Liver (tissue), 3 donors: ENCODE data around the gene GNG12.

ENCODE experiments used
- FOXA2 ChIP-seq: IDR thresholded peaks from 2 replicates; pipeline ENCODE4 v1.6.1; 2016; ENCODE audit warnings: antibody characterized with exemption
- HNF4A ChIP-seq, 2 donors: conservative IDR thresholded peaks; 2 replicates each; pipeline ENCODE4 v1.6.1; 2016; ENCODE audit warnings: antibody characterized with exemption in 2 of 2, mild to moderate bottlenecking in 2 of 2
- HNF4G ChIP-seq: IDR thresholded peaks from 2 replicates; pipeline ENCODE4 v1.6.1; 2016; ENCODE audit warnings: antibody characterized with exemption
- JUND ChIP-seq, 2 donors: IDR thresholded peaks; 2 replicates each; pipeline ENCODE4 v1.6.1; 2016; ENCODE audit warnings: antibody characterized with exemption in 2 of 2
- MAX ChIP-seq: IDR thresholded peaks from 2 replicates; pipeline ENCODE4 v1.6.1; 2016; ENCODE audit warnings: antibody characterized with exemption
- RXRA ChIP-seq, 2 donors: IDR thresholded peaks; 2 replicates each; pipeline ENCODE4 v1.6.1; 2017 to 2018; ENCODE audit warnings: antibody characterized with exemption in 2 of 2, mild to moderate bottlenecking in 1 of 2
- SP1 ChIP-seq: IDR thresholded peaks from 2 replicates; pipeline ENCODE4 v1.6.1; 2018; ENCODE audit warnings: antibody characterized with exemption, mild to moderate bottlenecking
- TAF1 ChIP-seq: conservative IDR thresholded peaks from 2 replicates; pipeline ENCODE4 v1.6.1; 2016; ENCODE audit warnings: antibody characterized with exemption, mild to moderate bottlenecking
- YY1 ChIP-seq: IDR thresholded peaks from 2 replicates; pipeline ENCODE4 v1.6.1; 2016; ENCODE audit warnings: antibody characterized with exemption, mild to moderate bottlenecking
- TF ChIP-seq, protein P1 (sequence below): fragments of 150-350 bp; IDR thresholded peaks from 2 replicates; pipeline ENCODE4 v1.5.1; 2017; ENCODE audit warnings: improper control_type of control experiment, low read depth, low read length; ENCODE audit not compliant: missing input control
- donor health status: healthy.
- donor health status: healthy.

DNA sequence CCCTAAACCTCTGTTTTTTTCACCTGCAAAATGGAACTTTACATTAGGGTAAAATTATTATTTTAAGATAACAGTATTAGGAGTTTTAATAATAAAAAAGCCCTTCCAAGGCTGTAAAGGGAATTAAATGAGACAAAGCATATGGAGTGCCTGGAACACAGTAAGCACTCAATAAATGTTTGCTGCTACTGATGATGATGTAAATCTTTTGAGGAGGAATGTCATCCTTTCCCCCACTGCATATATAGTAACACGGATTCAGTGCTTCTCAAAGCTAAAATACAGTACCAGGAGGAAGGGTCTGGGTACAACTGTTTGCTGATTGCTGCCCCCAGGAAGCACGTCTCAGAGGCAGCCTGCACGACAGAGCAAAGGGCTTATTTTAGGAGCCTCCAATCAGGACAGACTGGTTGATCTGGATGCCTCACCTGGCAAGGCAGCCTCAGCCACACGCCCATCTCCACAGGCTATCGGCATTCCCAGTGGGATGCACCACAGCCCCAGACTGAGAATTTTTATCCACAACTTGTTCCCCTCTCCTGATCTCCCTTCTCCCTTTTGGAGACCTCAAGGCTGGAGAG, 83.9 kb downstream of the GNG12 start:
- TF ChIP-seq YY1: no peak
- TF ChIP-seq, protein P1, sequence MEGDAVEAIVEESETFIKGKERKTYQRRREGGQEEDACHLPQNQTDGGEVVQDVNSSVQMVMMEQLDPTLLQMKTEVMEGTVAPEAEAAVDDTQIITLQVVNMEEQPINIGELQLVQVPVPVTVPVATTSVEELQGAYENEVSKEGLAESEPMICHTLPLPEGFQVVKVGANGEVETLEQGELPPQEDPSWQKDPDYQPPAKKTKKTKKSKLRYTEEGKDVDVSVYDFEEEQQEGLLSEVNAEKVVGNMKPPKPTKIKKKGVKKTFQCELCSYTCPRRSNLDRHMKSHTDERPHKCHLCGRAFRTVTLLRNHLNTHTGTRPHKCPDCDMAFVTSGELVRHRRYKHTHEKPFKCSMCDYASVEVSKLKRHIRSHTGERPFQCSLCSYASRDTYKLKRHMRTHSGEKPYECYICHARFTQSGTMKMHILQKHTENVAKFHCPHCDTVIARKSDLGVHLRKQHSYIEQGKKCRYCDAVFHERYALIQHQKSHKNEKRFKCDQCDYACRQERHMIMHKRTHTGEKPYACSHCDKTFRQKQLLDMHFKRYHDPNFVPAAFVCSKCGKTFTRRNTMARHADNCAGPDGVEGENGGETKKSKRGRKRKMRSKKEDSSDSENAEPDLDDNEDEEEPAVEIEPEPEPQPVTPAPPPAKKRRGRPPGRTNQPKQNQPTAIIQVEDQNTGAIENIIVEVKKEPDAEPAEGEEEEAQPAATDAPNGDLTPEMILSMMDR: no peak
- TF ChIP-seq MAX: no peak
- no peak for TF ChIP-seq TAF1
- TF ChIP-seq SP1: no peak
- TF ChIP-seq FOXA2: no peak
- TF ChIP-seq HNF4G: no peak
- TF ChIP-seq JUND (IDR thresholded peaks at IDR 0.05): no peak
- no peak for TF ChIP-seq HNF4A (conservative IDR thresholded peaks at IDR 0.05)
- no peak for TF ChIP-seq RXRA (IDR thresholded peaks at IDR 0.05)
